SJCRH30 (cell line): Measurements from ENCODE around the gene IDS. TPM values are rescaled to one million over a fixed set of nuclear protein-coding genes. Genes with fewer than 3 reads are reported as not detected.
"Not testable (repeated sequence)": the region's sequence is repeated elsewhere in the genome, so short reads cannot be mapped to it uniquely, and the experiment has no call there.

Experiments used
- DNase-seq, 2 experiments: peaks; one replicate each; pipeline ENCODE4 v3.0.0-alpha.2; 2015 to 2020
- H3K27ac ChIP-seq: fragments of 250-450 bp; sonication (Bioruptor Pico); 2 replicates; pipeline ENCODE4 v1.5.1; 2020; ENCODE audit warnings: mild to moderate bottlenecking, moderate library complexity
- H3K27me3 ChIP-seq: fragments of 250-450 bp; sonication (Bioruptor Pico); 2 replicates; pipeline ENCODE4 v1.5.1; 2020; ENCODE audit warnings: mild to moderate bottlenecking, moderate library complexity
- H3K36me3 ChIP-seq: fragments of 250-450 bp; sonication (Bioruptor Pico); 2 replicates; pipeline ENCODE4 v1.5.1; 2020; ENCODE audit warnings: mild to moderate bottlenecking, moderate library complexity
- H3K4me1 ChIP-seq: fragments of 250-450 bp; sonication (Bioruptor Pico); 2 replicates; pipeline ENCODE4 v1.5.1; 2020; ENCODE audit warnings: mild to moderate bottlenecking, moderate library complexity
- H3K4me3 ChIP-seq: fragments of 250-450 bp; sonication (Bioruptor Pico); 2 replicates; pipeline ENCODE4 v1.5.1; 2020; ENCODE audit warnings: mild to moderate bottlenecking, moderate library complexity
- H3K9me3 ChIP-seq: fragments of 250-450 bp; sonication (Bioruptor Pico); replicated peaks from 2 replicates; pipeline ENCODE4 v1.5.1; 2020; ENCODE audit warnings: mild to moderate bottlenecking, moderate library complexity
- total RNA-seq: library from RNA; depleted of rRNA; stranded (reverse); fragments of >200 nt; shearing (Covaris generic); gene quantifications from 2 replicates; pipeline ENCODE4 v1.2.3, GENCODE V29; 2014

The IDS gene
- total RNA-seq, 1 experiment from 2014 or later = 20.0 TPM

DNA sequence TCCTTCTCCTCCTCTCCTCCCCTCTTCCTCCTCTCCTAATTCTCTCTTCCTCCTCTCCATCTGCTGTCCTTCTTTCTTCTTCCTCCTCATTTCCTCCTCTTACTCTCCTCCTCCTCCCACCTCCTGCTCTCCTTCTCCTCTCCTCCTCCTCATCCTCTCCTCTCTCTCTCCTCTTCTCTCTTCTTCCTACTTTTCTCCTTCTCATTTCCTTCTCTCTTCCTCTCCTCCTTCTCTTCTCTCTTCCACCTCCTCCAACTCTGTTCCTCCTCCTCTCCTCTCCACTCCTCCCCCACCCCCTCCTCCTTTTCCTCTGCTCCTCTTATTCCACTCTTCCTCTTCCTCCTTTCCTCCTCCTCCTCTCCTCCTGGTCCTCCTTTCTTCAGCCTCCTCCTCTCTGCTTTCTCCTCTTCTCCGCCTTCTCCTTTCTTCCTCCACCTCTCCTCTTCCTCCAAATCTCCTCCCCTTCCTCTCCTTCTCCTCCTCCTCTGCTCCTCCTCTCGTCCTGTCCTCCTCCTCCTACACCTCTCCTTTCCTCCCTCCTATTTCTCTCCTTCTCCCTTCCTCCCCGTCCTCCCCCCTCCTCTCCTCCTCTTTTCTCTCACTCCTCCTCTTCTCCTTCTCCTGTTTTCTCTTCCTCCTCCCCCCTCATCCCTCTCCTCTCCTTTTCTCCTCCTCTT lies 30.0 kb upstream of the IDS start:
- H3K4me3 ChIP-seq, H3K9me3 ChIP-seq, H3K27me3 ChIP-seq, H3K4me1 ChIP-seq, H3K36me3 ChIP-seq, DNase-seq, H3K27ac ChIP-seq: not testable (repeated sequence)

GRCh38 chrX:149533999-149534398 lies 28.9 kb upstream of the IDS start:
- H3K9me3 ChIP-seq, H3K36me3 ChIP-seq, H3K4me3 ChIP-seq, H3K4me1 ChIP-seq, H3K27ac ChIP-seq, DNase-seq, H3K27me3 ChIP-seq: not testable (repeated sequence)

DNA sequence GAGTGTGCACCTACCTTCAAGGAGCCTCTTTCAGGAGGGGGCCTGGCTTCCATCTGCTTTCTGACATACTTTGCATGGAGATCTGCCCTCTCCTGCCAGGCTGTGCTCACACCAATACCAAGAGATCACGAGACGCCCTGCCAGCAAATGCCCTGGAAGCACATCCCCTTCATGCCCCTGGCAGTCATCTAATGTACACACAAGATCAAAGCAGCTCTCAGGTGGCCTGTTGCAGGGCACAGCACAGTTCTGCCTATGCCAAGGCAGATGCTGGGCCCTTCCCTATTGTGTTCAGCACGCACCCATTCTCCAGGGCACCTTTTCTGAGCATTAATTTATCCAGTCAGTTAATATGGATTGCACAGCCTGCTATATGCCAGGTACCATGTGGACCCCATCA lies 27.8 kb upstream of the IDS start:
- not testable (repeated sequence) for DNase-seq, H3K9me3 ChIP-seq, H3K4me3 ChIP-seq, H3K27me3 ChIP-seq, H3K4me1 ChIP-seq, H3K27ac ChIP-seq, H3K36me3 ChIP-seq

- Histone ChIP-seq H3K36me3 (no peaks in the 10 kb centered on the region), H3K27ac (no peak overlapping the region), H3K9me3 (no peaks in the 10 kb centered on the region), H3K4me1 (no peaks in the 10 kb centered on the region), H3K4me3 (no peak overlapping the region), H3K27me3 (no peaks in the 10 kb centered on the region)
- no peak for DNase-seq
Observed at GRCh38 chrX:149531599-149531998, 26.5 kb upstream of the IDS start.

DNA sequence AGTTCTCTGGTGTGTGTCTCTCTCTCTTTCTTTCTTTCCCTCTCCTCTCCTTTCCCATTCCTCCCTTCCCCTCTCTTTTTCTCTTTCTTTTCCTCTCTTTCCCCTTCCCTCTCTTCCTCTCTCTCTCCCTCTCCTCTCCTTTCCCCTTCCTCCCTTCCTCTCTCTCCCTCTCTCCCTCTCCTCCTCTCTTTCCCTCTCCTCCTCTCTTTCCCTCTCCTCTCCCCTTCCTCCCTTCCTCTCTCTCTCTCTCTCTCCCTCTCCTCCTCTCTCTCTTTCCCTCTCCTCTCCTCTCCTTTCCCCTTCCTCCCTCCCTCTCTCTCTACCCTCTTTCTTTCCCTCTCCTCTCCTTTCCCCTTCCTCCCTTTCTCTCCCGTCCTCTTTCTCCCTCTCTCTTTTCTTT lies 23.3 kb upstream of the IDS start:
- DNase-seq = no peak
- H3K27ac ChIP-seq = no peak overlapping the region
- H3K36me3 ChIP-seq = no peaks in the 10 kb centered on the region

GRCh38 chrX:149527705-149528104 lies 22.6 kb upstream of the IDS start:
- Histone ChIP-seq H3K4me3 (no peak overlapping the region), H3K9me3 (no peaks in the 10 kb centered on the region), H3K27me3 (no peaks in the 10 kb centered on the region), H3K4me1 (no peaks in the 10 kb centered on the region), H3K36me3 (no peaks in the 10 kb centered on the region), H3K27ac (no peak overlapping the region)
- DNase-seq = peak in 1 of 2 experiments; percentile 18

More for the DNA sequence above, 23.3 kb upstream of the IDS start:
- H3K9me3 ChIP-seq = no peaks in the 10 kb centered on the region
- H3K4me1 ChIP-seq = no peaks in the 10 kb centered on the region
- H3K27me3 ChIP-seq = no peaks in the 10 kb centered on the region
- H3K4me3 ChIP-seq = no peak overlapping the region

- H3K27ac ChIP-seq = not testable (repeated sequence)
Observed at GRCh38 chrX:149526318-149527033, 21.4 kb upstream of the IDS start.

GRCh38 chrX:149525903-149526302 lies 20.8 kb upstream of the IDS start:
- H3K27me3 ChIP-seq, H3K4me1 ChIP-seq, H3K27ac ChIP-seq, H3K36me3 ChIP-seq, DNase-seq, H3K4me3 ChIP-seq, H3K9me3 ChIP-seq: not testable (repeated sequence)

More at GRCh38 chrX:149526318-149527033, 21.4 kb upstream of the IDS start:
- not testable (repeated sequence) for H3K9me3 ChIP-seq, H3K36me3 ChIP-seq, DNase-seq, H3K4me3 ChIP-seq, H3K4me1 ChIP-seq, H3K27me3 ChIP-seq

GRCh38 chrX:149525389-149525788 lies 20.3 kb upstream of the IDS start:
- not testable (repeated sequence) for H3K4me1 ChIP-seq, H3K36me3 ChIP-seq, H3K4me3 ChIP-seq, H3K9me3 ChIP-seq, H3K27me3 ChIP-seq, H3K27ac ChIP-seq
- DNase-seq = peak; percentile 60 to 73

DNA sequence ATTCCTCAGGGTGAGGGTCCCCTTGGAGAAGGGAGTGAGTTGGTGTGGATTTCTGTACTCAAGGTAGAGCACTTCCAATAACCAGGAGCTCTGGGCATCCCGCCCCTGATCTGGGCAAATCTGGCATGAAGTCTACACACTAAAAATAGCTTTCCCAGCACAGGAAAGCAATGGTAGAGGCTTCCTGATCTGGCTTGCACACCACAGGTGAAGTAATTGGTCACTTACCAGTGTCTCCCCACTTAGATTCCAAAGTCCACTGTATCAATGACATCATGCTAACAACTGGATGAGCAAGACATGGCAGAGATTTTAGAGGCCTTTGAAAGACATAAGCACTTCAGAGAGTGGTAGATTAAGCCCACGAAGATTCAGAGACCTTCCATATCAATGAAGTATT lies 17.8 kb upstream of the IDS start:
- no peak for DNase-seq
- Histone ChIP-seq H3K9me3 (no peaks in the 10 kb centered on the region), H3K27me3 (no peaks in the 10 kb centered on the region), H3K4me3 (no peak overlapping the region), H3K4me1 (no peaks in the 10 kb centered on the region; the same call in 1 of the 2 replicates), H3K36me3 (no peaks in the 10 kb centered on the region), H3K27ac (no peak overlapping the region)

DNA sequence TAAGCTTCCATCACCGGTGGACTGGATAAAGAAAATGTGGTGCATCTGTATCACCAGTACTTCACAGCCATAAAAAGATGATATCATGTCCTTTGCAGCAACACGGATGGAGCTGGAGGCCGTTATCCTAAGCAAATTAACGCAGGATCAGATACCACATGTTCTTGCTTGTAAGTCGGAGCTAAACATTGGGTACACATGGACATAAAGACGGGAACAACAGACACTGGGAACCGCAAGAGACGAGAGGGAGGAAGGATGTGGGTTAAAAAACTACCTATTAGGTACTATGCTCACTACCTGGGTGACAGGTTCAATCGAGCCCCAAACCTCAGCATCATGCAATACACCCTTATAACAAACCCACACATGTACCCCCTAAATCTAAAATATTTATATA lies 16.3 kb upstream of the IDS start:
- H3K36me3 ChIP-seq = no peaks in the 10 kb centered on the region
- H3K9me3 ChIP-seq = no peaks in the 10 kb centered on the region
- no peak overlapping the region for H3K27ac ChIP-seq
- H3K4me3 ChIP-seq = no peak overlapping the region
- DNase-seq = no peak
- no peaks in the 10 kb centered on the region; the same call in 1 of the 2 replicates for H3K4me1 ChIP-seq
- H3K27me3 ChIP-seq = no peaks in the 10 kb centered on the region

DNA sequence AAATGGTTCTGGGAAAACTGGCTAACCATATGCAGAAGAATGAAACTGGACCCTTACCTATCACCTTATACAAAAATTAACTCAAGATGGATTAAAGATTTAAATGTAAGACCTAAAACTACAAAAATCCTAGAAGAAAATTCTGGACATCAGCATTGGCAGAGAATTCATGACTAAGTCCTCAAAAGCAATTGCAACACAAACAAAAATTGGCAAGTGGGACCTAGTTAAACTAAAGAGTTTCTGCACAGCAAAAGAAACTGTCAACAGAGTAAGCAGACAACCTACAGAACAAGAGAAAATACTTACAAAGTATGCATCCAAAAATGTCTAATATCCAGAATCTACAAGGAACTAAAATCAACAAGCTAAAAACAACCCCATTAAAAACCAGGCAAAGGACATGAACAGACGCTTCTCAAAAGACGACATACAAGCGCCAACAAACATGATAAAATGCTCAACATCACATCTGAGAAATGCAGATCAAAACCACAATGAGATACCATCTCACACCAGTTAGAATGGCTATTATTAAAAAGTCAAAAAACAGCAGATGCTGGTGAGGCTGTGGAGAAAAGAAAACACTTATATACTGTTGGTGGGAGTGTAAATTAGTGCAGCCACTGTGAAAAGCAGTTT lies 15.7 kb upstream of the IDS start:
- not testable (repeated sequence) for H3K27ac ChIP-seq, H3K9me3 ChIP-seq, H3K4me1 ChIP-seq, H3K4me3 ChIP-seq, H3K27me3 ChIP-seq, DNase-seq, H3K36me3 ChIP-seq

DNA sequence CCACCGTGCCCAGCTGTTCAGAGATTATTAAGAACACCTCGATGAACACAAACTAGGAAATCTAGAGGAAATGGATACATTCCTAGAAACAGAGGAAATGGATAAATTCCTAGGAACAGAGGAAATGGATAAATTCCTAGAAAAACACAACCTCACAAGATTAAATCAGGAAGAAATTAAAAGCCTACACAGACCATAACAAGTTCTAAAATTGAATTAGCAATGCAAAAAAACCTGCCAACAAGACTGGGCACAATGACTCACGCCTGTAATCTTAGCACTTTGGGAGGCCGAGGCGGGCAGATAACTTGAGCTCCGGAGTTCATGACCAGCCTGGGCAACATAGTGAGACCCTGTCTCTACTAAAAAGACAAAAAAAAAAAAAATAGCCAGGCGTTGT lies 13.1 kb upstream of the IDS start:
- H3K4me1 ChIP-seq = no peaks in the 10 kb centered on the region; the same call in 1 of the 2 replicates
- DNase-seq = no peak
- H3K27ac ChIP-seq = no peak overlapping the region
- H3K4me3 ChIP-seq = no peak overlapping the region
- H3K9me3 ChIP-seq = no peaks in the 10 kb centered on the region
- no peaks in the 10 kb centered on the region for H3K27me3 ChIP-seq
- no peaks in the 10 kb centered on the region for H3K36me3 ChIP-seq

GRCh38 chrX:149517308-149517707 lies 12.2 kb upstream of the IDS start:
- no peak overlapping the region for H3K27ac ChIP-seq
- no peaks in the 10 kb centered on the region for H3K9me3 ChIP-seq
- H3K36me3 ChIP-seq = no peaks in the 10 kb centered on the region
- H3K4me1 ChIP-seq = no peaks in the 10 kb centered on the region; the same call in 1 of the 2 replicates
- H3K4me3 ChIP-seq = no peak overlapping the region
- DNase-seq = no peak
- no peaks in the 10 kb centered on the region for H3K27me3 ChIP-seq

DNA sequence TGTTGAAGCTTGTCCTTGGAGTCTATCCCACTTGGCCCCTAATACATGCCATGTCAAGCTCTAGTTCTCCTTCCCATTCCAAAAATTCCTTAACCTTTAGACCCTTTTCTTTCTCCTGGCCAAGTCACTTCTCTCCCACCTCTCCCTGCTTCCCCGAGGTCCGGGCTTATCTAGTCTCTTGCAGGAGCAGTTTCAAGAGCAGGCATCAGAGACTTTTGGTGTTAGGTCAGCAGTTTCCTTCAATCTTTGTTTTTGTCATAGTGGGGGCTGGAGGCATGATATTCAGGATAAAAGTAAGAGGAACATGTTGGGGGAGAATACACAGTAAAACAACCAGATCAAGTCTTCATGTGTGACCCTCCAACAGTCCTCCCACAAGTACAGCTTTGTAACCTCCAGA lies 11.5 kb upstream of the IDS start:
- no peaks in the 10 kb centered on the region; the same call in 1 of the 2 replicates for H3K4me1 ChIP-seq
- H3K9me3 ChIP-seq = no peaks in the 10 kb centered on the region
- H3K27ac ChIP-seq = no peak overlapping the region
- no peak for DNase-seq
- H3K36me3 ChIP-seq = no peaks in the 10 kb centered on the region
- no peak overlapping the region for H3K4me3 ChIP-seq
- H3K27me3 ChIP-seq = no peaks in the 10 kb centered on the region
